ENCODE measurements around the gene AKAP3.

The AKAP3 gene

GRCh38 chr12:4579305-4580102 is 69.3 kb downstream of the AKAP3 start:
- POLR2A ChIA-PET, result no interaction called here
- CTCF ChIA-PET, result no interaction called here
- no peak for DNase-seq (ENCODE audit: extremely low spot score)
- TF ChIP-seq NFRKB (IDR thresholded peaks at IDR 0.05) (no peak), ZNF384 (IDR thresholded peaks at IDR 0.05) (no peak), SUZ12 (IDR thresholded peaks at IDR 0.05) (no peak), ARNT (IDR thresholded peaks at IDR 0.05) (no peak), FOXA1 (IDR thresholded peaks at IDR 0.05) (no peak), PKNOX1 (IDR thresholded peaks at IDR 0.05) (no peak), TARDBP (IDR thresholded peaks at IDR 0.05) (no peak), LEF1 (IDR thresholded peaks at IDR 0.05; ENCODE audit: borderline replicate concordance) (no peak), HDGF (IDR thresholded peaks at IDR 0.05; ENCODE audit: borderline replicate concordance) (no peak), BHLHE40 (IDR thresholded peaks at IDR 0.05; ENCODE audit: borderline replicate concordance) (no peak), SP1 (IDR thresholded peaks at IDR 0.05) (no peak), ELF4 (IDR thresholded peaks at IDR 0.05) (no peak)

- TF ChIP-seq ZNF384 (IDR thresholded peaks at IDR 0.05) (no peak), ELF4 (IDR thresholded peaks at IDR 0.05) (no peak), SUZ12 (IDR thresholded peaks at IDR 0.05) (no peak), SP1 (IDR thresholded peaks at IDR 0.05) (no peak), TARDBP (IDR thresholded peaks at IDR 0.05) (no peak), FOXK2 (IDR thresholded peaks at IDR 0.05) (no peak), CTBP1 (IDR thresholded peaks at IDR 0.05; ENCODE audit: borderline replicate concordance) (no peak), HDGF (IDR thresholded peaks at IDR 0.05; ENCODE audit: borderline replicate concordance) (no peak), FOXM1 (IDR thresholded peaks at IDR 0.05; ENCODE audit: borderline replicate concordance) (no peak), ARNT (IDR thresholded peaks at IDR 0.05) (no peak), L3MBTL2 (conservative IDR thresholded peaks at IDR 0.05) (no peak), LEF1 (IDR thresholded peaks at IDR 0.05; ENCODE audit: borderline replicate concordance) (no peak), BHLHE40 (IDR thresholded peaks at IDR 0.05; ENCODE audit: borderline replicate concordance) (no peak), PKNOX1 (IDR thresholded peaks at IDR 0.05) (no peak), NFRKB (IDR thresholded peaks at IDR 0.05) (no peak), FOXA1 (IDR thresholded peaks at IDR 0.05) (no peak)
- ChIA-PET CTCF (no interaction called here), POLR2A (no interaction called here)
- DNase-seq (ENCODE audit: extremely low spot score), result no peak
Measured at GRCh38 chr12:4572680-4573079, 76.2 kb downstream of the AKAP3 start.

- POLR2A ChIA-PET, result no interaction called here
- TF ChIP-seq ELF4 (IDR thresholded peaks at IDR 0.05) (no peak), HDGF (IDR thresholded peaks at IDR 0.05; ENCODE audit: borderline replicate concordance) (no peak), FOXA1 (IDR thresholded peaks at IDR 0.05) (no peak), LEF1 (IDR thresholded peaks at IDR 0.05; ENCODE audit: borderline replicate concordance) (no peak), TARDBP (IDR thresholded peaks at IDR 0.05) (no peak)
- no peak for DNase-seq (ENCODE audit: extremely low spot score)
- CTCF ChIA-PET, result no interaction called here
Measured at GRCh38 chr12:4569261-4569660, 79.6 kb downstream of the AKAP3 start.

GRCh38 chr12:4567073-4567881 is 81.6 kb downstream of the AKAP3 start:
- TF ChIP-seq ARNT (IDR thresholded peaks at IDR 0.05) (no peak), L3MBTL2 (conservative IDR thresholded peaks at IDR 0.05) (no peak), FOXA1 (IDR thresholded peaks at IDR 0.05) (no peak), CTBP1 (IDR thresholded peaks at IDR 0.05; ENCODE audit: borderline replicate concordance) (no peak), FOXM1 (IDR thresholded peaks at IDR 0.05; ENCODE audit: borderline replicate concordance) (no peak), PKNOX1 (IDR thresholded peaks at IDR 0.05) (no peak), SP1 (IDR thresholded peaks at IDR 0.05) (no peak), SUZ12 (IDR thresholded peaks at IDR 0.05) (no peak)
- ChIA-PET CTCF (no interaction called here), POLR2A (no interaction called here)
- no peak for DNase-seq (ENCODE audit: extremely low spot score)

GRCh38 chr12:4566474-4566873 is 82.4 kb downstream of the AKAP3 start:
- CTCF ChIA-PET, result no interaction called here
- TF ChIP-seq FOXA1 (IDR thresholded peaks at IDR 0.05) (no peak), BHLHE40 (IDR thresholded peaks at IDR 0.05; ENCODE audit: borderline replicate concordance) (no peak)
- POLR2A ChIA-PET, result no interaction called here
- no peak for DNase-seq (ENCODE audit: extremely low spot score)

Data from HEK293T (cell line).